ENCODE results near the gene YAE1.

The YAE1 gene

DNA sequence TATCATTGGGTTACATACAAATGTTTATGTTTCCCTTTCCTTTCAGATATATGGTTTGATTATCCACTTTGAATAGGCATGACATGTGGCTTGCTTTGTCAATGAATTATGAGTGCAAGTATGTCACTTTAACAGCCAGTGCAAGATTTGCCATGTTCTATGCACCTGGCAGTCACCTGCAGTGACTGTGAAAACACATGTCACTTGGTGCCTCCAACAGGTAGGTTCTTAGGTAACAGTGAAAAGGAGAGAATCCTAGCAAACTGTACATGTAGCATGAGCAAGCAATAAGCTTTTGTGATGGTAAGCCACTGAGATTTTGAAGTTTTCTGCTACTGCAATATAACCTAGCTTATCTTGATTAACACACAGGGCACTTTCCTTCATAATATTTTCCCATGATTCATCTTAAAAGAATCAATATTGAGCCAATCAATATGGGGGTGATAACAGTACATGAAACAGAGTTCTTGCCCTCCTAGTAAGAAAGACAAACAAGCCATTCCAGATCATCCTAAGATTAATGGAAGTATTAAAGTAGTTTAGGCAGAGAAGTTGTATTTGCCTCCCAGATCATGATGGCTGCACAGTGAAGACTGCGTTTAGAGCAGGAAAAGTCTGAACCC is 49.3 kb downstream of the YAE1 start:
- Histone ChIP-seq H3K27me3 (ENCODE audit: insufficient read depth, low read depth) (no peaks in the 10 kb centered on the region), H3K27ac (no peak overlapping the region), H3K36me3 (ENCODE audit: insufficient read depth) (no peaks in the 10 kb centered on the region), H2AFZ (ENCODE audit: low read depth) (no peak overlapping the region), H3K9ac (no peak overlapping the region), H3K4me2 (no peak overlapping the region), H3K4me3 (IDR thresholded peaks at IDR 0.05; ENCODE audit: insufficient read depth, low read depth, low read length) (no peak overlapping the region), H3K4me1 (ENCODE audit: low read depth, poor library complexity, severe bottlenecking) (peaks cover 11% of the 10 kb centered on the region), H4K20me1 (ENCODE audit: insufficient read depth) (no peaks in the 10 kb centered on the region), H3K79me2 (ENCODE audit: insufficient read depth, low read depth) (no peaks in the 10 kb centered on the region)
- TF ChIP-seq, protein P1, sequence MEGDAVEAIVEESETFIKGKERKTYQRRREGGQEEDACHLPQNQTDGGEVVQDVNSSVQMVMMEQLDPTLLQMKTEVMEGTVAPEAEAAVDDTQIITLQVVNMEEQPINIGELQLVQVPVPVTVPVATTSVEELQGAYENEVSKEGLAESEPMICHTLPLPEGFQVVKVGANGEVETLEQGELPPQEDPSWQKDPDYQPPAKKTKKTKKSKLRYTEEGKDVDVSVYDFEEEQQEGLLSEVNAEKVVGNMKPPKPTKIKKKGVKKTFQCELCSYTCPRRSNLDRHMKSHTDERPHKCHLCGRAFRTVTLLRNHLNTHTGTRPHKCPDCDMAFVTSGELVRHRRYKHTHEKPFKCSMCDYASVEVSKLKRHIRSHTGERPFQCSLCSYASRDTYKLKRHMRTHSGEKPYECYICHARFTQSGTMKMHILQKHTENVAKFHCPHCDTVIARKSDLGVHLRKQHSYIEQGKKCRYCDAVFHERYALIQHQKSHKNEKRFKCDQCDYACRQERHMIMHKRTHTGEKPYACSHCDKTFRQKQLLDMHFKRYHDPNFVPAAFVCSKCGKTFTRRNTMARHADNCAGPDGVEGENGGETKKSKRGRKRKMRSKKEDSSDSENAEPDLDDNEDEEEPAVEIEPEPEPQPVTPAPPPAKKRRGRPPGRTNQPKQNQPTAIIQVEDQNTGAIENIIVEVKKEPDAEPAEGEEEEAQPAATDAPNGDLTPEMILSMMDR (conservative IDR thresholded peaks at IDR 0.05; ENCODE audit: low read depth, low read length) = no peak

DNA sequence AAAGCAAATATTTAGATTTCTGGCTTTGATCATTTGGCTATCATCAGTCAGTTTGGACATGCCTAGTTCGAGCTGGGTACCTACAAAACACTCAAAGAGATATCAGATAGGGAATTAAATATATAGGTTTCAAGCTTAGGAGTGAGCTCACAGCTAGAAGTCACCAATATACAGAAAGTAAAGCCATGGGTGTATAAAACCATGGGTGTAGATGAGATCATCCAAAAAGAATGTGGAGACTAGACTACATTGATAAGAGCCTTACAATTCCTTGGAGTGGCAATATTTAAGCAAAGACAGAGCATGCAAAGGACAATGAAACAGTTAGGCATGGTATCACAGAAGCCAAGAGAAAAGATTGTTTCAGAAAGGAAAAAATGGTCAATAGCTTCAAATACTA is 49.9 kb downstream of the YAE1 start:
- TF ChIP-seq, protein P1 (conservative IDR thresholded peaks at IDR 0.05; ENCODE audit: low read depth, low read length) = no peak
- Histone ChIP-seq H2AFZ (ENCODE audit: low read depth) (no peak overlapping the region), H3K4me1 (ENCODE audit: low read depth, poor library complexity, severe bottlenecking) (peaks cover 18% of the 10 kb centered on the region), H3K36me3 (ENCODE audit: insufficient read depth) (no peaks in the 10 kb centered on the region), H3K79me2 (ENCODE audit: insufficient read depth, low read depth) (no peaks in the 10 kb centered on the region), H3K9ac (no peak overlapping the region), H3K4me2 (no peak overlapping the region), H3K27ac (no peak overlapping the region), H4K20me1 (ENCODE audit: insufficient read depth) (no peaks in the 10 kb centered on the region), H3K4me3 (IDR thresholded peaks at IDR 0.05; ENCODE audit: insufficient read depth, low read depth, low read length) (no peak overlapping the region), H3K27me3 (ENCODE audit: insufficient read depth, low read depth) (no peaks in the 10 kb centered on the region)

DNA sequence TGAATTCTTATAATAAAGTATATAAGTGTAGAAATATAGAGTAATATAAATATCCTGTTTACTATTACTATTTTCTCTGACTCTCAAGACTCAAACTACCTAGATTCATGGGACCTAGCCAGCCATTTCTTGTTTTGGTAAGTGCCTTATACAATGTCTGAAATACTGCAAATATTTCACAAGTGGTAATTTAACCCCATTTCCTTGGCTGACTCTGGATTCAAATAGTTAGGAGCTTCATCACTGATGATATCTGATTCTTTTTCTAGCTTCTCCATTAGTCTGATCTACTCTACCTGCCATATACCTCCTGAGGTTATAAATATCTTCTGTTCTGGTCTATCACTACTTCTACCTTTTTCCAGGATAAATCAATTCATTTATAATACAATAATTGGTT is 50.8 kb downstream of the YAE1 start:
- H3K4me2 ChIP-seq = no peak overlapping the region
- no peak overlapping the region for H2AFZ ChIP-seq (ENCODE audit: low read depth)
- H3K9ac ChIP-seq = no peak overlapping the region
- H3K36me3 ChIP-seq (ENCODE audit: insufficient read depth) = no peaks in the 10 kb centered on the region
- H3K79me2 ChIP-seq (ENCODE audit: insufficient read depth, low read depth) = peaks cover under 1% of the 10 kb centered on the region; the same call in 1 of the 2 replicates
- no peak overlapping the region for H3K27ac ChIP-seq
- no peaks in the 10 kb centered on the region for H4K20me1 ChIP-seq (ENCODE audit: insufficient read depth)
- TF ChIP-seq, protein P1 (conservative IDR thresholded peaks at IDR 0.05; ENCODE audit: low read depth, low read length) = no peak
- H3K4me3 ChIP-seq (IDR thresholded peaks at IDR 0.05; ENCODE audit: insufficient read depth, low read depth, low read length) = no peak overlapping the region
- peaks cover 26% of the 10 kb centered on the region for H3K4me1 ChIP-seq (ENCODE audit: low read depth, poor library complexity, severe bottlenecking)
- no peaks in the 10 kb centered on the region for H3K27me3 ChIP-seq (ENCODE audit: insufficient read depth, low read depth)

DNA sequence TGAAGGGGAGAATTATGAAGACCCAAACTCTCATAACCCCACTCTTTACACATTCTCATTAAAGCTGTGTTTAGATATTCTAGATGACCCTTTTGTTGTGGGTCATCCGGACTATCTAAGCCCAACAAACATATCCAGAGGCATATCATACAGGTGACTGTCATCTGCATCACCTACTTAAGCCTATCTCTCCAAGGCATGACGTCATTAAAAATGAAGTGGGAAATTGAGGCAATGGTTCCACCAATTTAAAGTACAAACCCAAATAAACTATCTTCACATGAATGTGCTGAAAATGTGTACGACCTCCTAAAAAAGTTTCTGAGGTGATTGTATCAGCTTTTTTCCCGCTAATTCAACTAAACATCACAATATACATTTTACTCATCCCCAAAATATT is 52.7 kb downstream of the YAE1 start:
- Histone ChIP-seq H3K9ac (no peak overlapping the region), H3K79me2 (ENCODE audit: insufficient read depth, low read depth) (peaks cover 9% of the 10 kb centered on the region; the same call in 1 of the 2 replicates)
- TF ChIP-seq, protein P1 (conservative IDR thresholded peaks at IDR 0.05; ENCODE audit: low read depth, low read length) = no peak

More for the DNA sequence above, 52.7 kb downstream of the YAE1 start:
- Histone ChIP-seq H3K4me1 (ENCODE audit: low read depth, poor library complexity, severe bottlenecking) (peaks cover 33% of the 10 kb centered on the region), H3K36me3 (ENCODE audit: insufficient read depth) (no peaks in the 10 kb centered on the region), H3K4me2 (no peak overlapping the region), H2AFZ (ENCODE audit: low read depth) (no peak overlapping the region), H3K27me3 (ENCODE audit: insufficient read depth, low read depth) (no peaks in the 10 kb centered on the region), H3K4me3 (IDR thresholded peaks at IDR 0.05; ENCODE audit: insufficient read depth, low read depth, low read length) (no peak overlapping the region), H3K27ac (no peak overlapping the region), H4K20me1 (ENCODE audit: insufficient read depth) (no peaks in the 10 kb centered on the region)
